SK-N-SH (cell line): Measurements from ENCODE around the gene FAT1. TPM values are rescaled to one million over a fixed set of nuclear protein-coding genes. Genes with fewer than 3 reads are reported as not detected.
A peak's percentile ranks its signal among the peaks of the same experiment; 100 is the strongest.

Source experiments
- CTCF ChIA-PET: fragments of 300-600, 350-600 bp; formaldehyde crosslinking; extraction: SDS; loops from one replicate; lab custom pipeline; 2021; lab: Yijun Ruan, JAX
- POLR2A ChIA-PET: fragments of 350-600 bp; sonication (Branson Sonifier 250); formaldehyde crosslinking; extraction: SDS; loops from one replicate; lab custom pipeline; 2020; ENCODE audit warnings: antibody characterized with exemption, inconsistent platforms; lab: Yijun Ruan, JAX
- DNase-seq: peaks from one replicate; pipeline ENCODE4 v3.0.0; 2012
- H2AFZ ChIP-seq: fragments of 200-600 bp; sonication (generic); 2 replicates; pipeline ENCODE4 v1.8.1; 2016; ENCODE audit warnings: antibody characterized with exemption, mild to moderate bottlenecking, low read depth
- H3F3A ChIP-seq: fragments of 200-600 bp; sonication (generic); replicated peaks from 2 replicates; pipeline ENCODE3; 2016; ENCODE audit warnings: antibody characterized with exemption, mild to moderate bottlenecking; ENCODE audit not compliant: insufficient read depth
- H3K27ac ChIP-seq, 2 experiments: fragments of 200-500 bp in 1 of 2; fragments of 200-600 bp in 1 of 2; sonication (Bioruptor generic) in 1 of 2; sonication (generic), shearing (Covaris generic) in 1 of 2; 2 replicates each; pipeline versions ENCODE4 v1.5.1 to v1.6.1; 2014 to 2016; ENCODE audit warnings: low read depth in 2 of 2, inconsistent platforms in 1 of 2, low read length in 1 of 2, mild to moderate bottlenecking in 1 of 2, mixed read lengths in 1 of 2
- H3K27me3 ChIP-seq: fragments of 200-600 bp; sonication (generic), shearing (Covaris generic); 2 replicates; pipeline ENCODE4 v1.6.1; 2016; ENCODE audit warnings: mixed run types; ENCODE audit not compliant: insufficient read depth
- H3K36me3 ChIP-seq, 2 experiments: fragments of 200-500 bp in 1 of 2; fragments of 200-600 bp in 1 of 2; sonication (Bioruptor generic) in 1 of 2; sonication (generic) in 1 of 2; replicated peaks in 1 of 2; 2 replicates each; pipeline versions ENCODE3 to v1.5.1; 2014 to 2016; ENCODE audit warnings: low read length in 1 of 2, mild to moderate bottlenecking in 1 of 2; ENCODE audit not compliant: insufficient read depth in 2 of 2, control insufficient read depth in 1 of 2
- H3K4me1 ChIP-seq, 2 experiments: fragments of 200-500 bp in 1 of 2; fragments of 200-600 bp in 1 of 2; sonication (Bioruptor generic) in 1 of 2; sonication (generic), shearing (Covaris generic) in 1 of 2; 2 replicates each; pipeline versions ENCODE4 v1.5.1 to v1.6.1; 2014 to 2016; ENCODE audit warnings: low read depth in 1 of 2, low read length in 1 of 2, mixed run types in 1 of 2; ENCODE audit not compliant: insufficient read depth in 2 of 2, control insufficient read depth in 1 of 2
- H3K4me2 ChIP-seq: fragments of 200-600 bp; sonication (generic), shearing (Covaris generic); 2 replicates; pipeline ENCODE4 v1.6.1; 2017; ENCODE audit warnings: mixed run types
- H3K4me3 ChIP-seq, 2 experiments: fragments of 200-500 bp in 1 of 2; fragments of 200-600 bp in 1 of 2; sonication (Bioruptor generic) in 1 of 2; sonication (generic), shearing (Covaris generic) in 1 of 2; 2 replicates each; pipeline versions ENCODE4 v1.5.1 to v1.8.1; 2014 to 2016; ENCODE audit warnings: low read depth in 2 of 2, inconsistent platforms in 1 of 2, low read length in 1 of 2, mild to moderate bottlenecking in 1 of 2, mixed read lengths in 1 of 2, moderate library complexity in 1 of 2
- H3K79me2 ChIP-seq: fragments of 200-600 bp; sonication (generic); 2 replicates; pipeline ENCODE4 v1.8.1; 2017; ENCODE audit warnings: mild to moderate bottlenecking; ENCODE audit not compliant: insufficient read depth
- H3K9ac ChIP-seq: fragments of 200-600 bp; sonication (generic); 2 replicates; pipeline ENCODE4 v1.6.1; 2017; ENCODE audit warnings: mixed run types
- H3K9me2 ChIP-seq: fragments of 200-600 bp; sonication (generic); 2 replicates; pipeline ENCODE4 v1.6.1; 2017; ENCODE audit warnings: mixed run types
- H3K9me3 ChIP-seq: fragments of 200-600 bp; sonication (generic); 2 replicates; pipeline ENCODE4 v1.6.1; 2017; ENCODE audit warnings: mixed run types, mild to moderate bottlenecking, moderate library complexity
- H4K20me1 ChIP-seq: fragments of 200-600 bp; sonication (generic); 2 replicates; pipeline ENCODE4 v1.6.1; 2017; ENCODE audit warnings: mild to moderate bottlenecking, mixed run types; ENCODE audit not compliant: insufficient read depth
- CHD2 ChIP-seq: fragments of 150-350 bp; IDR thresholded peaks from 2 replicates; pipeline ENCODE4 v1.6.1; 2018; ENCODE audit warnings: low read length; ENCODE audit not compliant: partially characterized antibody
- CTCF ChIP-seq: fragments of 200-600 bp; sonication (generic); IDR thresholded peaks from 2 replicates; pipeline ENCODE4 v1.6.1; 2017; ENCODE audit warnings: antibody characterized with exemption, mild to moderate bottlenecking, moderate library complexity
- EP300 ChIP-seq, 2 experiments: IDR thresholded peaks; 2 replicates each; pipeline versions ENCODE4 v1.4.0 to v1.6.1; 2012; ENCODE audit warnings: borderline replicate concordance in 1 of 2, low read depth in 1 of 2, low read length in 1 of 2
- FOSL2 ChIP-seq: IDR thresholded peaks from 2 replicates; pipeline ENCODE4 v1.4.0; 2012; ENCODE audit warnings: low read depth, mild to moderate bottlenecking, moderate library complexity, borderline replicate concordance
- FOXJ3 ChIP-seq: sonication (generic); formaldehyde crosslinking; IDR thresholded peaks from 2 replicates; pipeline ENCODE4 v1.5.1; 2020; ENCODE audit warnings: mild to moderate bottlenecking, missing genetic modification reagents
- IRF3 ChIP-seq: fragments of 150-350 bp; IDR thresholded peaks from 2 replicates; pipeline ENCODE4 v1.6.1; 2016; ENCODE audit warnings: mild to moderate bottlenecking, low read depth, low read length
- JUND ChIP-seq: IDR thresholded peaks from 2 replicates; pipeline ENCODE4 v1.4.0; 2012
- MXI1 ChIP-seq: IDR thresholded peaks from 2 replicates; pipeline ENCODE4 v1.6.1; 2012; ENCODE audit warnings: mild to moderate bottlenecking, low read depth, low read length, improper control_type of control experiment
- NFIC ChIP-seq: IDR thresholded peaks from 2 replicates; pipeline ENCODE4 v1.4.0; 2012; ENCODE audit warnings: borderline replicate concordance
- PBX3 ChIP-seq: IDR thresholded peaks from 2 replicates; pipeline ENCODE4; 2012
- REST ChIP-seq: IDR thresholded peaks from 2 replicates; pipeline ENCODE4 v1.6.1; 2012; ENCODE audit warnings: mild to moderate bottlenecking, low read depth, low read length, moderate library complexity
- RFX5 ChIP-seq: IDR thresholded peaks from 2 replicates; pipeline ENCODE4 v1.6.1; 2012; ENCODE audit warnings: mild to moderate bottlenecking, improper control_type of control experiment, low read length
- SIN3A ChIP-seq: IDR thresholded peaks from 2 replicates; pipeline ENCODE4 v1.6.1; 2012; ENCODE audit warnings: low read depth, mild to moderate bottlenecking, low read length, moderate library complexity, borderline replicate concordance
- WGBS: methylation state at CpG from one replicate; pipeline ENCODE4 v1.1.6; 2017; ENCODE audit warnings: low lambda C conversion rate; 5-methylcytosine and 5-hydroxymethylcytosine counted together
- polyA plus RNA-seq, 3 experiments: library from polyadenylated mRNA; depleted of rRNA; stranded (reverse); fragments of >200 nt; gene quantifications; 2 replicates each; pipeline ENCODE4 v1.2.3, GENCODE V29; 2012
- TF ChIP-seq, protein P1 (sequence below): IDR thresholded peaks from 2 replicates; pipeline ENCODE4 v1.4.0; 2012; ENCODE audit warnings: low read depth
- TF ChIP-seq, protein P2 (sequence below): IDR thresholded peaks from 2 replicates; pipeline ENCODE4 v1.4.0; 2012; ENCODE audit warnings: low read depth, borderline replicate concordance

Gene FAT1
- polyA plus RNA-seq, 1 of the 3 experiments (the other 2 are of a cell fraction): 41.3 TPM

GRCh38 chr4:186727977-186728519 is 4.4 kb upstream of the FAT1 start:
- Histone ChIP-seq H3K36me3 (no peaks in the 10 kb centered on the region), H3K4me2 (0 out of 2 replicates have a peak overlapping the region, but pooled peaks have one; percentile 35), H3K9me2 (no peaks in the 10 kb centered on the region), H3K27me3 (peaks cover 20% of the 10 kb centered on the region; the same call in 1 of the 2 replicates), H3K9me3 (no peaks in the 10 kb centered on the region), H2AFZ (no peak overlapping the region), H3K27ac (no peak overlapping the region), H4K20me1 (no peaks in the 10 kb centered on the region), H3K4me3 (no peak overlapping the region), H3K79me2 (peaks cover 24% of the 10 kb centered on the region), H3K4me1 (peaks cover 0 to 4% of the 10 kb centered on the region in 2 experiments; a peak in 2 of 4 replicates), H3F3A (no peaks in the 10 kb centered on the region), H3K9ac (no peak overlapping the region)
- CTCF ChIA-PET: no interaction called here
- 49% methylated on average over 6 of the region's 6 CpGs for WGBS
- TF ChIP-seq FOSL2 (no peak), EP300 (IDR thresholded peaks at IDR 0.05; ENCODE audit: borderline replicate concordance in 1 of 2, low read depth in 1 of 2, low read length in 1 of 2) (no peak), REST (no peak), JUND (no peak), FOXJ3 (CRISPR knock-in tag) (no peak), NFIC (no peak), CTCF (0 out of 2 replicates have a peak, but pooled peaks have one; percentile 6), RFX5 (no peak)
- POLR2A ChIA-PET: no interaction called here
- no peak for DNase-seq

GRCh38 chr4:186727169-186727976 is 3.7 kb upstream of the FAT1 start:
- peaks cover 3% of the 10 kb centered on the region; the same call in 1 of the 2 replicates for H4K20me1 ChIP-seq
- CTCF ChIA-PET: no interaction called here
- peaks cover 20% of the 10 kb centered on the region; the same call in 1 of the 2 replicates for H3K27me3 ChIP-seq
- POLR2A ChIA-PET: no interaction called here
- H3K79me2 ChIP-seq: peaks cover 31% of the 10 kb centered on the region
- no peaks in the 10 kb centered on the region for H3K36me3 ChIP-seq
- H3K4me1 ChIP-seq: peaks cover 0 to 4% of the 10 kb centered on the region in 2 experiments; a peak in 3 of 4 replicates
- peak overlapping the region; percentile 86 for H3K9ac ChIP-seq
- H2AFZ ChIP-seq: no peak overlapping the region
- no peaks in the 10 kb centered on the region for H3K9me3 ChIP-seq
- DNase-seq: no peak
- H3K4me2 ChIP-seq: peak overlapping the region; percentile 85
- no peaks in the 10 kb centered on the region for H3F3A ChIP-seq
- no peaks in the 10 kb centered on the region for H3K9me2 ChIP-seq
- H3K4me3 ChIP-seq: peak overlapping the region; percentile 60 to 74
- WGBS: 12% methylated on average over 15 of the region's 15 CpGs
- H3K27ac ChIP-seq: peak overlapping the region in 1 of 2 experiments; percentile 77; a peak in 1 of 4 replicates
- TF ChIP-seq, protein P1, sequence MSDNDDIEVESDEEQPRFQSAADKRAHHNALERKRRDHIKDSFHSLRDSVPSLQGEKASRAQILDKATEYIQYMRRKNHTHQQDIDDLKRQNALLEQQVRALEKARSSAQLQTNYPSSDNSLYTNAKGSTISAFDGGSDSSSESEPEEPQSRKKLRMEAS: no peak
- TF ChIP-seq SIN3A: no peak
- TF ChIP-seq, protein P2, sequence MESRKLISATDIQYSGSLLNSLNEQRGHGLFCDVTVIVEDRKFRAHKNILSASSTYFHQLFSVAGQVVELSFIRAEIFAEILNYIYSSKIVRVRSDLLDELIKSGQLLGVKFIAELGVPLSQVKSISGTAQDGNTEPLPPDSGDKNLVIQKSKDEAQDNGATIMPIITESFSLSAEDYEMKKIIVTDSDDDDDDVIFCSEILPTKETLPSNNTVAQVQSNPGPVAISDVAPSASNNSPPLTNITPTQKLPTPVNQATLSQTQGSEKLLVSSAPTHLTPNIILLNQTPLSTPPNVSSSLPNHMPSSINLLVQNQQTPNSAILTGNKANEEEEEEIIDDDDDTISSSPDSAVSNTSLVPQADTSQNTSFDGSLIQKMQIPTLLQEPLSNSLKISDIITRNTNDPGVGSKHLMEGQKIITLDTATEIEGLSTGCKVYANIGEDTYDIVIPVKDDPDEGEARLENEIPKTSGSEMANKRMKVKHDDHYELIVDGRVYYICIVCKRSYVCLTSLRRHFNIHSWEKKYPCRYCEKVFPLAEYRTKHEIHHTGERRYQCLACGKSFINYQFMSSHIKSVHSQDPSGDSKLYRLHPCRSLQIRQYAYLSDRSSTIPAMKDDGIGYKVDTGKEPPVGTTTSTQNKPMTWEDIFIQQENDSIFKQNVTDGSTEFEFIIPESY: no peak
- no peak for TF ChIP-seq IRF3
- TF ChIP-seq PBX3: no peak
- TF ChIP-seq CHD2: no peak
- no peak for TF ChIP-seq MXI1
